ENCODE data around the gene C9orf40. TPM values are rescaled to one million over a fixed set of nuclear protein-coding genes. Genes with fewer than 3 reads are reported as not detected.

C9orf40 gene
- polyA plus RNA-seq, 1 donor (not counting 4 experiments of a cell fraction or from before 2014, with no cell fraction given) = 5.1 TPM

GRCh38 chr9:74983709-74984108, 31.0 kb upstream of the C9orf40 start:
- Histone ChIP-seq H3K9ac (ENCODE audit: control insufficient read depth, extremely low read depth, insufficient read depth, low read length) (no peak overlapping the region), H2AFZ (ENCODE audit: control insufficient read depth, low read length) (no peak overlapping the region), H3K4me3 (ENCODE audit: control insufficient read depth in 2 of 3, extremely low read depth in 1 of 3, insufficient read depth in 2 of 3, low read depth in 1 of 3, low read length in 3 of 3) (no peak overlapping the region), H3K4me1 (ENCODE audit: control insufficient read depth, extremely low read depth, insufficient read depth, low read length) (no peaks in the 10 kb centered on the region), H4K20me1 (ENCODE audit: control insufficient read depth, extremely low read depth, insufficient read depth, low read length) (no peaks in the 10 kb centered on the region), H3K9me1 (ENCODE audit: control insufficient read depth, extremely low read depth, insufficient read depth, low read length) (no peaks in the 10 kb centered on the region), H3K79me2 (ENCODE audit: control insufficient read depth, insufficient read depth, low read length) (no peaks in the 10 kb centered on the region), H3K9me3 (ENCODE audit: control insufficient read depth, low read depth, low read length) (no peaks in the 10 kb centered on the region), H3K27ac (ENCODE audit: control insufficient read depth, insufficient read depth, low read length) (no peak overlapping the region), H3K4me2 (ENCODE audit: control insufficient read depth, extremely low read depth, insufficient read depth, low read depth, low read length) (no peak overlapping the region), H3K27me3 (ENCODE audit: control insufficient read depth, extremely low read depth, insufficient read depth, low read length) (no peaks in the 10 kb centered on the region), H3K36me3 (ENCODE audit: control insufficient read depth in 2 of 2, extremely low read depth in 1 of 2, insufficient read depth in 2 of 2, low read length in 2 of 2) (peaks cover 0 to 3% of the 10 kb centered on the region in 2 experiments)
- no peak for TF ChIP-seq EZH2 (IDR thresholded peaks at IDR 0.05; ENCODE audit: low read length)
- dilution Hi-C loops (cut with MboI; ENCODE audit: extremely low pct_ligation_motif_present, low sequenced_read_pairs) = no loop called here
- DNase-seq (ENCODE audit: low read depth, low spot score) (no peak), FAIRE-seq (no peak)

GRCh38 chr9:74979844-74980243, 27.1 kb upstream of the C9orf40 start:
- H3K27me3 ChIP-seq (ENCODE audit: control insufficient read depth, extremely low read depth, insufficient read depth, low read length) = no peaks in the 10 kb centered on the region
- H3K36me3 ChIP-seq (ENCODE audit: control insufficient read depth in 2 of 2, extremely low read depth in 1 of 2, insufficient read depth in 2 of 2, low read length in 2 of 2) = no peaks in the 10 kb centered on the region
- no peaks in the 10 kb centered on the region for H3K9me3 ChIP-seq (ENCODE audit: control insufficient read depth, low read depth, low read length)
- no peak overlapping the region for H3K4me3 ChIP-seq (ENCODE audit: control insufficient read depth in 2 of 3, extremely low read depth in 1 of 3, insufficient read depth in 2 of 3, low read depth in 1 of 3, low read length in 3 of 3)
- no peaks in the 10 kb centered on the region for H4K20me1 ChIP-seq (ENCODE audit: control insufficient read depth, extremely low read depth, insufficient read depth, low read length)
- H3K9ac ChIP-seq (ENCODE audit: control insufficient read depth, extremely low read depth, insufficient read depth, low read length) = no peak overlapping the region
- no peaks in the 10 kb centered on the region for H3K79me2 ChIP-seq (ENCODE audit: control insufficient read depth, insufficient read depth, low read length)
- TF ChIP-seq CTCF (optimal IDR thresholded peaks at IDR 0.05 in 1 of 3, IDR thresholded peaks at IDR 0.05 in 1 of 3, conservative IDR thresholded peaks at IDR 0.05 in 1 of 3; ENCODE audit: extremely low read depth in 1 of 3, insufficient read depth in 2 of 3, low read length in 3 of 3) (no peak), EZH2 (IDR thresholded peaks at IDR 0.05; ENCODE audit: low read length) (no peak)
- H3K9me1 ChIP-seq (ENCODE audit: control insufficient read depth, extremely low read depth, insufficient read depth, low read length) = no peaks in the 10 kb centered on the region
- no peak overlapping the region for H3K27ac ChIP-seq (ENCODE audit: control insufficient read depth, insufficient read depth, low read length)
- H2AFZ ChIP-seq (ENCODE audit: control insufficient read depth, low read length) = no peak overlapping the region
- FAIRE-seq (no peak), DNase-seq (ENCODE audit: low read depth, low spot score) (no peak)
- dilution Hi-C loops (cut with MboI; ENCODE audit: extremely low pct_ligation_motif_present, low sequenced_read_pairs) = no loop called here
- H3K4me1 ChIP-seq (ENCODE audit: control insufficient read depth, extremely low read depth, insufficient read depth, low read length) = no peaks in the 10 kb centered on the region
- H3K4me2 ChIP-seq (ENCODE audit: control insufficient read depth, extremely low read depth, insufficient read depth, low read depth, low read length) = no peak overlapping the region

- dilution Hi-C loops (cut with MboI; ENCODE audit: extremely low pct_ligation_motif_present, low sequenced_read_pairs) = no loop called here
Measured at GRCh38 chr9:74977287-74977686, 24.6 kb upstream of the C9orf40 start.

More at GRCh38 chr9:74977287-74977686, 24.6 kb upstream of the C9orf40 start:
- H3K9me1 ChIP-seq (ENCODE audit: control insufficient read depth, extremely low read depth, insufficient read depth, low read length) = no peaks in the 10 kb centered on the region
- DNase-seq (ENCODE audit: low read depth, low spot score) (no peak), FAIRE-seq (no peak)
- no peak overlapping the region for H3K4me2 ChIP-seq (ENCODE audit: control insufficient read depth, extremely low read depth, insufficient read depth, low read depth, low read length)
- H3K36me3 ChIP-seq (ENCODE audit: control insufficient read depth in 2 of 2, extremely low read depth in 1 of 2, insufficient read depth in 2 of 2, low read length in 2 of 2) = no peaks in the 10 kb centered on the region
- no peaks in the 10 kb centered on the region for H3K9me3 ChIP-seq (ENCODE audit: control insufficient read depth, low read depth, low read length)
- H2AFZ ChIP-seq (ENCODE audit: control insufficient read depth, low read length) = no peak overlapping the region
- no peak for TF ChIP-seq EZH2 (IDR thresholded peaks at IDR 0.05; ENCODE audit: low read length)
- no peak for TF ChIP-seq CTCF (optimal IDR thresholded peaks at IDR 0.05 in 1 of 3, IDR thresholded peaks at IDR 0.05 in 1 of 3, conservative IDR thresholded peaks at IDR 0.05 in 1 of 3; ENCODE audit: extremely low read depth in 1 of 3, insufficient read depth in 2 of 3, low read length in 3 of 3)
- no peaks in the 10 kb centered on the region for H3K27me3 ChIP-seq (ENCODE audit: control insufficient read depth, extremely low read depth, insufficient read depth, low read length)
- no peaks in the 10 kb centered on the region for H3K4me1 ChIP-seq (ENCODE audit: control insufficient read depth, extremely low read depth, insufficient read depth, low read length)
- no peaks in the 10 kb centered on the region for H4K20me1 ChIP-seq (ENCODE audit: control insufficient read depth, extremely low read depth, insufficient read depth, low read length)
- H3K9ac ChIP-seq (ENCODE audit: control insufficient read depth, extremely low read depth, insufficient read depth, low read length) = no peak overlapping the region
- no peak overlapping the region for H3K27ac ChIP-seq (ENCODE audit: control insufficient read depth, insufficient read depth, low read length)
- H3K4me3 ChIP-seq (ENCODE audit: control insufficient read depth in 2 of 3, extremely low read depth in 1 of 3, insufficient read depth in 2 of 3, low read depth in 1 of 3, low read length in 3 of 3) = no peak overlapping the region
- no peaks in the 10 kb centered on the region for H3K79me2 ChIP-seq (ENCODE audit: control insufficient read depth, insufficient read depth, low read length)

All from keratinocyte (primary cell).